WTC11 (cell line): Measurements from ENCODE around the gene ACKR3. TPM values are rescaled to one million over a fixed set of nuclear protein-coding genes. Genes with fewer than 3 reads are reported as not detected.

Experiments used
- ATAC-seq: fragments of 200-7000 bp; cut with Tn5 transposase; 2 replicates; pipeline ENCODE4 v1.10.0; 2021; ENCODE audit warnings: mild to moderate bottlenecking, moderate library complexity
- Bru-seq: library from RNA; stranded (reverse); fragments of 400-500 nt; gene quantifications from one replicate; lab custom pipeline; 2021; lab: Mats Ljungman, UMichigan
- CTCF ChIA-PET: fragments of 300-600 bp; sonication (Branson Sonifier 250); formaldehyde crosslinking; loops from one replicate; lab custom pipeline; 2021; ENCODE audit warnings: antibody characterized with exemption; lab: Charles Lee
- POLR2A ChIA-PET: fragments of 350-600 bp; sonication (Branson Sonifier 250); formaldehyde crosslinking; loops from one replicate; lab custom pipeline; 2021; ENCODE audit warnings: antibody characterized with exemption; lab: Charles Lee
- DNase-seq: peaks from one replicate; pipeline ENCODE4 v3.0.0; 2021; ENCODE audit warnings: low spot score
- H3K27ac Mint-ChIP-seq: 2 replicates; pipeline ENCODE4 v1.8.0; 2021; ENCODE audit warnings: mixed read lengths
- H3K27me3 Mint-ChIP-seq: 2 replicates; pipeline ENCODE4 v1.8.0; 2021; ENCODE audit warnings: low read depth, mild to moderate bottlenecking, moderate library complexity, mixed read lengths
- H3K36me3 Mint-ChIP-seq: 2 replicates; pipeline ENCODE4 v1.8.0; 2021; ENCODE audit warnings: mixed read lengths
- H3K4me1 Mint-ChIP-seq: 2 replicates; pipeline ENCODE4 v1.8.0; 2022; ENCODE audit warnings: mixed read lengths
- H3K4me3 Mint-ChIP-seq: 2 replicates; pipeline ENCODE4 v1.8.0; 2021; ENCODE audit warnings: mild to moderate bottlenecking, moderate library complexity, mixed read lengths
- H3K9me3 Mint-ChIP-seq: 2 replicates; pipeline ENCODE4 v1.8.0; 2021; ENCODE audit warnings: mixed read lengths
- CBFB ChIP-seq: sonication (generic); formaldehyde crosslinking; IDR thresholded peaks from 2 replicates; pipeline ENCODE4 v1.8.1; 2022; ENCODE audit warnings: mild to moderate bottlenecking, low read depth, missing genetic modification reagents
- ESRRA ChIP-seq: sonication (generic); formaldehyde crosslinking; IDR thresholded peaks from 2 replicates; pipeline ENCODE4 v1.8.1; 2022; ENCODE audit warnings: mild to moderate bottlenecking, missing genetic modification reagents, borderline replicate concordance
- GABPB1 ChIP-seq: sonication (generic); formaldehyde crosslinking; IDR thresholded peaks from 2 replicates; pipeline ENCODE4 v1.8.1; 2023; ENCODE audit warnings: mild to moderate bottlenecking, missing genetic modification reagents
- KAT7 ChIP-seq: sonication (generic); formaldehyde crosslinking; IDR thresholded peaks from 2 replicates; pipeline ENCODE4 v1.8.1; 2023; ENCODE audit warnings: missing genetic modification reagents, mild to moderate bottlenecking, borderline replicate concordance
- PRRX2 ChIP-seq: fragments of 250-450 bp; sonication (Bioruptor Pico); IDR thresholded peaks from 2 replicates; pipeline ENCODE4 v1.8.0; 2021; ENCODE audit warnings: mild to moderate bottlenecking
- SP1 ChIP-seq: sonication (generic); formaldehyde crosslinking; conservative IDR thresholded peaks from 2 replicates; pipeline ENCODE4 v1.8.1; 2022; ENCODE audit warnings: missing genetic modification reagents
- ZNF121 ChIP-seq: sonication (generic); formaldehyde crosslinking; IDR thresholded peaks from 2 replicates; pipeline ENCODE4 v1.8.0; 2023; ENCODE audit warnings: missing genetic modification reagents
- long read RNA-seq, 3 experiments: library from RNA in 1 of 3; library from capped mRNA in 1 of 3; library from polyadenylated mRNA in 1 of 3; unstranded in 2 of 3; stranded (forward) in 1 of 3; transcript quantifications; one replicate each; pipeline ENCODE4 v2.0.0, GENCODE V29; 2021
- total RNA-seq: library from RNA; stranded (reverse); gene quantifications from 3 replicates; pipeline ENCODE4 v1.2.3, GENCODE V29; 2021
- TF ChIP-seq, protein P1 (sequence below): sonication (generic); formaldehyde crosslinking; IDR thresholded peaks from 2 replicates; pipeline ENCODE4 v1.8.0; 2023; ENCODE audit warnings: missing genetic modification reagents, mild to moderate bottlenecking, borderline replicate concordance
- TF ChIP-seq, protein P2 (sequence below): sonication (generic); formaldehyde crosslinking; IDR thresholded peaks from 2 replicates; pipeline ENCODE4 v1.8.1; 2022; ENCODE audit warnings: missing genetic modification reagents, borderline replicate concordance
- TF ChIP-seq, protein P3 (sequence below): sonication (generic); formaldehyde crosslinking; IDR thresholded peaks from 2 replicates; pipeline ENCODE4 v1.8.1; 2023; ENCODE audit warnings: mild to moderate bottlenecking, moderate library complexity, missing genetic modification reagents
- TF ChIP-seq, protein P4 (sequence below): sonication (generic); formaldehyde crosslinking; IDR thresholded peaks from 2 replicates; pipeline ENCODE4 v1.8.0; 2022; ENCODE audit warnings: mild to moderate bottlenecking, missing genetic modification reagents
- TF ChIP-seq, protein P5 (sequence below): sonication (generic); formaldehyde crosslinking; IDR thresholded peaks from 2 replicates; pipeline ENCODE4 v1.8.0; 2022; ENCODE audit warnings: missing genetic modification reagents
- TF ChIP-seq, protein P6 (sequence below): sonication (generic); formaldehyde crosslinking; IDR thresholded peaks from 2 replicates; pipeline ENCODE4 v1.8.1; 2022; ENCODE audit warnings: mild to moderate bottlenecking, missing genetic modification reagents, moderate library complexity, borderline replicate concordance
- TF ChIP-seq, protein P7 (sequence below): sonication (generic); formaldehyde crosslinking; IDR thresholded peaks from 2 replicates; pipeline ENCODE4 v1.8.1; 2023; ENCODE audit warnings: mild to moderate bottlenecking, missing genetic modification reagents, borderline replicate concordance

Gene ACKR3
- total RNA-seq: 0.94 to 1.4 TPM (median 1.3 TPM) in 3 replicates
- percentile 40 among the genes with signal in this experiment for Bru-seq, nascent RNA
- long read RNA-seq, experiment 1, partial matches to known transcripts: 0 of 4 reads
- long read RNA-seq, experiment 1, other reads (novel, unspliced or antisense): 3 of 4 reads
- long read RNA-seq, experiment 2: 0 reads
- long read RNA-seq, experiment 3, transcript ACKR3-201 (2 exons, 2,203 nt): major isoform, 5 of 7 reads
- long read RNA-seq, experiment 3, partial matches to known transcripts: 1 of 7 reads
- long read RNA-seq, experiment 3, other reads (novel, unspliced or antisense): 1 of 7 reads

DNA sequence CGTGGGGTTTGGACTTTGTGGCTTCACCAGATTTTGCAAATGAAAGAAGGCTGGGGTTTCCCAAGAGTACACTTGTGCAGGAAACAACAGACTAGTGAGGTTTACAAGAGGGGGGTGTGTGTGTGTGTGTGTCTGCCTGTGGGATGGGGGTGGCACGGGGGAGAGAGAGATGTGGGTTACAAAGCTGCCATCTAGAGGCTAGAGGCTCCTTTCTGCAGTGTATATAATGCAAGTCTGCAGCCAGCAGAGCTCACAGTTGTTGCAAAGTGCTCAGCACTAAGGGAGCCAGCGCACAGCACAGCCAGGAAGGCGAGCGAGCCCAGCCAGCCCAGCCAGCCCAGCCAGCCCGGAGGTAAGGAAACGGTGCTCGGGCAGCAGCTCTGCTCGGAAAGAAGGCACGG is at the start of gene ACKR3:
ACKR3 (plus strand) TSS at position 253 of the 401 bp plus-strand sequence. CDS start 10,641 bp downstream, outside the sequence.
- CTCF ChIA-PET: interaction anchor here (0.5 to 3.0 kb wide), 20 partner anchors 9 to 489 kb away, joined by 3 to 32 read pairs (median 3); a partner anchor contains a TSS
- ATAC-seq (peak; percentile 84), DNase-seq (peak; percentile 77)
- no peak for TF ChIP-seq CBFB
- TF ChIP-seq, protein P1, sequence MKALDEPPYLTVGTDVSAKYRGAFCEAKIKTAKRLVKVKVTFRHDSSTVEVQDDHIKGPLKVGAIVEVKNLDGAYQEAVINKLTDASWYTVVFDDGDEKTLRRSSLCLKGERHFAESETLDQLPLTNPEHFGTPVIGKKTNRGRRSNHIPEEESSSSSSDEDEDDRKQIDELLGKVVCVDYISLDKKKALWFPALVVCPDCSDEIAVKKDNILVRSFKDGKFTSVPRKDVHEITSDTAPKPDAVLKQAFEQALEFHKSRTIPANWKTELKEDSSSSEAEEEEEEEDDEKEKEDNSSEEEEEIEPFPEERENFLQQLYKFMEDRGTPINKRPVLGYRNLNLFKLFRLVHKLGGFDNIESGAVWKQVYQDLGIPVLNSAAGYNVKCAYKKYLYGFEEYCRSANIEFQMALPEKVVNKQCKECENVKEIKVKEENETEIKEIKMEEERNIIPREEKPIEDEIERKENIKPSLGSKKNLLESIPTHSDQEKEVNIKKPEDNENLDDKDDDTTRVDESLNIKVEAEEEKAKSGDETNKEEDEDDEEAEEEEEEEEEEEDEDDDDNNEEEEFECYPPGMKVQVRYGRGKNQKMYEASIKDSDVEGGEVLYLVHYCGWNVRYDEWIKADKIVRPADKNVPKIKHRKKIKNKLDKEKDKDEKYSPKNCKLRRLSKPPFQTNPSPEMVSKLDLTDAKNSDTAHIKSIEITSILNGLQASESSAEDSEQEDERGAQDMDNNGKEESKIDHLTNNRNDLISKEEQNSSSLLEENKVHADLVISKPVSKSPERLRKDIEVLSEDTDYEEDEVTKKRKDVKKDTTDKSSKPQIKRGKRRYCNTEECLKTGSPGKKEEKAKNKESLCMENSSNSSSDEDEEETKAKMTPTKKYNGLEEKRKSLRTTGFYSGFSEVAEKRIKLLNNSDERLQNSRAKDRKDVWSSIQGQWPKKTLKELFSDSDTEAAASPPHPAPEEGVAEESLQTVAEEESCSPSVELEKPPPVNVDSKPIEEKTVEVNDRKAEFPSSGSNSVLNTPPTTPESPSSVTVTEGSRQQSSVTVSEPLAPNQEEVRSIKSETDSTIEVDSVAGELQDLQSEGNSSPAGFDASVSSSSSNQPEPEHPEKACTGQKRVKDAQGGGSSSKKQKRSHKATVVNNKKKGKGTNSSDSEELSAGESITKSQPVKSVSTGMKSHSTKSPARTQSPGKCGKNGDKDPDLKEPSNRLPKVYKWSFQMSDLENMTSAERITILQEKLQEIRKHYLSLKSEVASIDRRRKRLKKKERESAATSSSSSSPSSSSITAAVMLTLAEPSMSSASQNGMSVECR (CRISPR knock-in tag): 0 out of 2 replicates have a peak, but pooled peaks have one; percentile 37
- TF ChIP-seq, protein P2, sequence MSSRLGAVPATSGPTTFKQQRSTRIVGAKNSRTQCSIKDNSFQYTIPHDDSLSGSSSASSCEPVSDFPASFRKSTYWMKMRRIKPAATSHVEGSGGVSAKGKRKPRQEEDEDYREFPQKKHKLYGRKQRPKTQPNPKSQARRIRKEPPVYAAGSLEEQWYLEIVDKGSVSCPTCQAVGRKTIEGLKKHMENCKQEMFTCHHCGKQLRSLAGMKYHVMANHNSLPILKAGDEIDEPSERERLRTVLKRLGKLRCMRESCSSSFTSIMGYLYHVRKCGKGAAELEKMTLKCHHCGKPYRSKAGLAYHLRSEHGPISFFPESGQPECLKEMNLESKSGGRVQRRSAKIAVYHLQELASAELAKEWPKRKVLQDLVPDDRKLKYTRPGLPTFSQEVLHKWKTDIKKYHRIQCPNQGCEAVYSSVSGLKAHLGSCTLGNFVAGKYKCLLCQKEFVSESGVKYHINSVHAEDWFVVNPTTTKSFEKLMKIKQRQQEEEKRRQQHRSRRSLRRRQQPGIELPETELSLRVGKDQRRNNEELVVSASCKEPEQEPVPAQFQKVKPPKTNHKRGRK: no peak
- TF ChIP-seq SP1 (CRISPR knock-in tag): no peak
- no peak for TF ChIP-seq KAT7 (CRISPR knock-in tag)
- TF ChIP-seq, protein P3, sequence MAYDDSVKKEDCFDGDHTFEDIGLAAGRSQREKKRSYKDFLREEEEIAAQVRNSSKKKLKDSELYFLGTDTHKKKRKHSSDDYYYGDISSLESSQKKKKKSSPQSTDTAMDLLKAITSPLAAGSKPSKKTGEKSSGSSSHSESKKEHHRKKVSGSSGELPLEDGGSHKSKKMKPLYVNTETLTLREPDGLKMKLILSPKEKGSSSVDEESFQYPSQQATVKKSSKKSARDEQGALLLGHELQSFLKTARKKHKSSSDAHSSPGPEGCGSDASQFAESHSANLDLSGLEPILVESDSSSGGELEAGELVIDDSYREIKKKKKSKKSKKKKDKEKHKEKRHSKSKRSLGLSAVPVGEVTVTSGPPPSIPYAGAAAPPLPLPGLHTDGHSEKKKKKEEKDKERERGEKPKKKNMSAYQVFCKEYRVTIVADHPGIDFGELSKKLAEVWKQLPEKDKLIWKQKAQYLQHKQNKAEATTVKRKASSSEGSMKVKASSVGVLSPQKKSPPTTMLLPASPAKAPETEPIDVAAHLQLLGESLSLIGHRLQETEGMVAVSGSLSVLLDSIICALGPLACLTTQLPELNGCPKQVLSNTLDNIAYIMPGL (CRISPR knock-in tag): 0 out of 2 replicates have a peak, but pooled peaks have one; percentile 41
- TF ChIP-seq ZNF121 (CRISPR knock-in tag): peak; percentile 27
- H3K4me3 Mint-ChIP-seq: peak within 1 kb of the TSS; percentile 72
- no peaks in the 10 kb centered on the region for H3K9me3 Mint-ChIP-seq
- no peaks in the 10 kb centered on the region for H3K36me3 Mint-ChIP-seq
- POLR2A ChIA-PET: no interaction called here
- H3K27ac Mint-ChIP-seq: peak within 1 kb of the TSS; percentile 68
- H3K4me1 Mint-ChIP-seq: peaks cover 79% of the 10 kb centered on the region
- H3K27me3 Mint-ChIP-seq: peaks cover 46% of the 10 kb centered on the region

DNA sequence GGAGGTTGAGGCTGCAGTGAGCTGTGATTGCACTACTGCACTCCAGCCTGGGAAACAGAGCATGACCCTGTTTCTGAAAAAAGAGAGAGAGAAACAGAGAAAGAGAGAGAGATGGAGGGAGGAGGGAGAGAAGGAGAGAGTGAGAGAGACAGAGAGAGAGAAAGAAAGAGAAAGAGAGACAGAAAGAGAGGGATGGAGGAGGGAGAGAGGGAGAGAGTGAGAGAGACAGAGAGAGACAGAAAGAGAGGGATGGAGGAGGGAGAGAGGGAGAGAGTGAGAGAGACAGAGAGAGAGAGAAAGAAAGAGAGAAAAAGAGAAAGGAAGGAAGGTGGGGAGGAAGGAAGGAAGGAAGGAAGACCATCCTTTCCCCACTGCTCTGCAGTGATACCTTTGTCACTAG is 48.1 kb upstream of the ACKR3 start:
- ChIA-PET CTCF (no interaction called here), POLR2A (no interaction called here)
- no peak for ATAC-seq
- peaks cover 10% of the 10 kb centered on the region for H3K9me3 Mint-ChIP-seq
- H3K27ac Mint-ChIP-seq: no peak overlapping the region
- DNase-seq: no peak
- no peaks in the 10 kb centered on the region for H3K36me3 Mint-ChIP-seq
- H3K4me1 Mint-ChIP-seq: no peaks in the 10 kb centered on the region
- no peak overlapping the region for H3K4me3 Mint-ChIP-seq
- no peaks in the 10 kb centered on the region for H3K27me3 Mint-ChIP-seq
- no peak for TF ChIP-seq GABPB1
- TF ChIP-seq, protein P4, sequence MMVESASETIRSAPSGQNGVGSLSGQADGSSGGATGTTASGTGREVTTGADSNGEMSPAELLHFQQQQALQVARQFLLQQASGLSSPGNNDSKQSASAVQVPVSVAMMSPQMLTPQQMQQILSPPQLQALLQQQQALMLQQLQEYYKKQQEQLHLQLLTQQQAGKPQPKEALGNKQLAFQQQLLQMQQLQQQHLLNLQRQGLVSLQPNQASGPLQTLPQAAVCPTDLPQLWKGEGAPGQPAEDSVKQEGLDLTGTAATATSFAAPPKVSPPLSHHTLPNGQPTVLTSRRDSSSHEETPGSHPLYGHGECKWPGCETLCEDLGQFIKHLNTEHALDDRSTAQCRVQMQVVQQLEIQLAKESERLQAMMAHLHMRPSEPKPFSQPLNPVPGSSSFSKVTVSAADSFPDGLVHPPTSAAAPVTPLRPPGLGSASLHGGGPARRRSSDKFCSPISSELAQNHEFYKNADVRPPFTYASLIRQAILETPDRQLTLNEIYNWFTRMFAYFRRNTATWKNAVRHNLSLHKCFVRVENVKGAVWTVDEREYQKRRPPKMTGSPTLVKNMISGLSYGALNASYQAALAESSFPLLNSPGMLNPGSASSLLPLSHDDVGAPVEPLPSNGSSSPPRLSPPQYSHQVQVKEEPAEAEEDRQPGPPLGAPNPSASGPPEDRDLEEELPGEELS (CRISPR knock-in tag): no peak
- no peak for TF ChIP-seq ESRRA (CRISPR knock-in tag)
- TF ChIP-seq PRRX2 (CRISPR knock-in tag): no peak
- TF ChIP-seq, protein P5, sequence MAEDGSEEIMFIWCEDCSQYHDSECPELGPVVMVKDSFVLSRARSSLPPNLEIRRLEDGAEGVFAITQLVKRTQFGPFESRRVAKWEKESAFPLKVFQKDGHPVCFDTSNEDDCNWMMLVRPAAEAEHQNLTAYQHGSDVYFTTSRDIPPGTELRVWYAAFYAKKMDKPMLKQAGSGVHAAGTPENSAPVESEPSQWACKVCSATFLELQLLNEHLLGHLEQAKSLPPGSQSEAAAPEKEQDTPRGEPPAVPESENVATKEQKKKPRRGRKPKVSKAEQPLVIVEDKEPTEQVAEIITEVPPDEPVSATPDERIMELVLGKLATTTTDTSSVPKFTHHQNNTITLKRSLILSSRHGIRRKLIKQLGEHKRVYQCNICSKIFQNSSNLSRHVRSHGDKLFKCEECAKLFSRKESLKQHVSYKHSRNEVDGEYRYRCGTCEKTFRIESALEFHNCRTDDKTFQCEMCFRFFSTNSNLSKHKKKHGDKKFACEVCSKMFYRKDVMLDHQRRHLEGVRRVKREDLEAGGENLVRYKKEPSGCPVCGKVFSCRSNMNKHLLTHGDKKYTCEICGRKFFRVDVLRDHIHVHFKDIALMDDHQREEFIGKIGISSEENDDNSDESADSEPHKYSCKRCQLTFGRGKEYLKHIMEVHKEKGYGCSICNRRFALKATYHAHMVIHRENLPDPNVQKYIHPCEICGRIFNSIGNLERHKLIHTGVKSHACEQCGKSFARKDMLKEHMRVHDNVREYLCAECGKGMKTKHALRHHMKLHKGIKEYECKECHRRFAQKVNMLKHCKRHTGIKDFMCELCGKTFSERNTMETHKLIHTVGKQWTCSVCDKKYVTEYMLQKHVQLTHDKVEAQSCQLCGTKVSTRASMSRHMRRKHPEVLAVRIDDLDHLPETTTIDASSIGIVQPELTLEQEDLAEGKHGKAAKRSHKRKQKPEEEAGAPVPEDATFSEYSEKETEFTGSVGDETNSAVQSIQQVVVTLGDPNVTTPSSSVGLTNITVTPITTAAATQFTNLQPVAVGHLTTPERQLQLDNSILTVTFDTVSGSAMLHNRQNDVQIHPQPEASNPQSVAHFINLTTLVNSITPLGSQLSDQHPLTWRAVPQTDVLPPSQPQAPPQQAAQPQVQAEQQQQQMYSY (CRISPR knock-in tag): no peak
- TF ChIP-seq, protein P6, sequence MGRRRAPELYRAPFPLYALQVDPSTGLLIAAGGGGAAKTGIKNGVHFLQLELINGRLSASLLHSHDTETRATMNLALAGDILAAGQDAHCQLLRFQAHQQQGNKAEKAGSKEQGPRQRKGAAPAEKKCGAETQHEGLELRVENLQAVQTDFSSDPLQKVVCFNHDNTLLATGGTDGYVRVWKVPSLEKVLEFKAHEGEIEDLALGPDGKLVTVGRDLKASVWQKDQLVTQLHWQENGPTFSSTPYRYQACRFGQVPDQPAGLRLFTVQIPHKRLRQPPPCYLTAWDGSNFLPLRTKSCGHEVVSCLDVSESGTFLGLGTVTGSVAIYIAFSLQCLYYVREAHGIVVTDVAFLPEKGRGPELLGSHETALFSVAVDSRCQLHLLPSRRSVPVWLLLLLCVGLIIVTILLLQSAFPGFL (CRISPR knock-in tag): no peak
- TF ChIP-seq, protein P7, sequence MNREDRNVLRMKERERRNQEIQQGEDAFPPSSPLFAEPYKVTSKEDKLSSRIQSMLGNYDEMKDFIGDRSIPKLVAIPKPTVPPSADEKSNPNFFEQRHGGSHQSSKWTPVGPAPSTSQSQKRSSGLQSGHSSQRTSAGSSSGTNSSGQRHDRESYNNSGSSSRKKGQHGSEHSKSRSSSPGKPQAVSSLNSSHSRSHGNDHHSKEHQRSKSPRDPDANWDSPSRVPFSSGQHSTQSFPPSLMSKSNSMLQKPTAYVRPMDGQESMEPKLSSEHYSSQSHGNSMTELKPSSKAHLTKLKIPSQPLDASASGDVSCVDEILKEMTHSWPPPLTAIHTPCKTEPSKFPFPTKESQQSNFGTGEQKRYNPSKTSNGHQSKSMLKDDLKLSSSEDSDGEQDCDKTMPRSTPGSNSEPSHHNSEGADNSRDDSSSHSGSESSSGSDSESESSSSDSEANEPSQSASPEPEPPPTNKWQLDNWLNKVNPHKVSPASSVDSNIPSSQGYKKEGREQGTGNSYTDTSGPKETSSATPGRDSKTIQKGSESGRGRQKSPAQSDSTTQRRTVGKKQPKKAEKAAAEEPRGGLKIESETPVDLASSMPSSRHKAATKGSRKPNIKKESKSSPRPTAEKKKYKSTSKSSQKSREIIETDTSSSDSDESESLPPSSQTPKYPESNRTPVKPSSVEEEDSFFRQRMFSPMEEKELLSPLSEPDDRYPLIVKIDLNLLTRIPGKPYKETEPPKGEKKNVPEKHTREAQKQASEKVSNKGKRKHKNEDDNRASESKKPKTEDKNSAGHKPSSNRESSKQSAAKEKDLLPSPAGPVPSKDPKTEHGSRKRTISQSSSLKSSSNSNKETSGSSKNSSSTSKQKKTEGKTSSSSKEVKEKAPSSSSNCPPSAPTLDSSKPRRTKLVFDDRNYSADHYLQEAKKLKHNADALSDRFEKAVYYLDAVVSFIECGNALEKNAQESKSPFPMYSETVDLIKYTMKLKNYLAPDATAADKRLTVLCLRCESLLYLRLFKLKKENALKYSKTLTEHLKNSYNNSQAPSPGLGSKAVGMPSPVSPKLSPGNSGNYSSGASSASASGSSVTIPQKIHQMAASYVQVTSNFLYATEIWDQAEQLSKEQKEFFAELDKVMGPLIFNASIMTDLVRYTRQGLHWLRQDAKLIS (CRISPR knock-in tag): no peak
